GM21723 (cell line): ENCODE results near the gene CCDC187.

Source experiments
- ATAC-seq: cut with Tn5 transposase; IDR thresholded peaks from one replicate; pipeline ENCODE4 v1.9.1; 2021; ENCODE audit warnings: mild to moderate bottlenecking, moderate library complexity; ENCODE audit not compliant: unreplicated experiment

The CCDC187 gene

GRCh38 chr9:136300016-136300545 lies 3.8 kb downstream of the CCDC187 start:
- ATAC-seq = no peak

- ATAC-seq = no peak
Measured at GRCh38 chr9:136299541-136299940, 4.4 kb downstream of the CCDC187 start.

GRCh38 chr9:136299116-136299515 lies 4.8 kb downstream of the CCDC187 start:
- no peak for ATAC-seq

DNA sequence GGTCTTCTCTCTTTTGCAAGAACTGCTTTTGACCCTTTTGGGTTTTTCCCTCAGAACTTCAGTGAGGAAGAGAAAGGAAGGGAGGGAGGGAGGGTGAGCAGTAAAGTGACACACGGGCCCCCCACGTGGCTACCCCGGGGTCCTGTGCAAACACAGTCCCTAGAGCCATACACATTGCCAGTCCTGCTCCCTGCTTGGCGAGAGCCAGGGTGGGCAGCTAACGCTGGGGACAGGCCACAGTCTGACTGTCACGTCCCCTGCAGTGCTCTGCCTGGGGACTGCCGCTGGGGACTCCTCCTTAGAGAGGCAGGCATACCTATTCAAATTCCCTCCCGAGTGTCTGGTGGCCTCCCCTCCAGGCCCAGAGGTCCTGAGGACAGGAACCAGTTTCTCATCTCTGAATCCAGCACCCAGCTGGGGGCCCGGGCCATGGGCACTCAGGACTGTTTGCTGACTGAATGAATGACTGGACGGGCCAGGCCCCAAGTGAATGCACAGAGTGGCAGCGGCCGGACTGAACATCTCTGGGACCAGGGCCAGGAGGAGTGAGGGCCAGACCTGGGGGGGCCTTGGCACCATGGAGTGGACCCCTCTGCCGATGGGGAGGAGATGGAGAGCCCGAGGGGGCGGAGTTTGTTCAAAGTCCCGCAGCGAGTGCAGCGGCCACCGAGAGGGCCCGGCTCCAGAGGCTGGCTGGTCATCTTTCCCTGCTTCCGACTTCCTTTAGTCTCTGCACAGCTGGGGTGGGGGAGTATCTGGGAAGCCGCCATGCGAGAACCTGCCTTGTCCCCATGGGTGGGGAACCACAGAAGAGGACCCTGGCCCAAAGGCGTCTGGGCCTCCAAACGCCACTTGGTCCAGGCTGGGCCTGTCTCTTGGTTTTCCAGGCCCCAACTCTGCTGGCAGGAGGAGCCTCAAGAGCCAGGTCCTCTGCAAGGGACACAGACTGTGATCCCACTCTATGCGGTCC lies 5.8 kb downstream of the CCDC187 start:
- no peak for ATAC-seq

GRCh38 chr9:136297016-136297691 lies 6.7 kb downstream of the CCDC187 start:
- ATAC-seq = no peak

GRCh38 chr9:136296434-136297015 lies 7.4 kb downstream of the CCDC187 start:
- no peak for ATAC-seq

GRCh38 chr9:136295542-136296433 lies 8.1 kb downstream of the CCDC187 start:
- ATAC-seq = no peak

- ATAC-seq = no peak
Measured at GRCh38 chr9:136295055-136295454, 8.8 kb downstream of the CCDC187 start.

GRCh38 chr9:136294437-136294836 lies 9.5 kb downstream of the CCDC187 start:
- ATAC-seq = no peak

DNA sequence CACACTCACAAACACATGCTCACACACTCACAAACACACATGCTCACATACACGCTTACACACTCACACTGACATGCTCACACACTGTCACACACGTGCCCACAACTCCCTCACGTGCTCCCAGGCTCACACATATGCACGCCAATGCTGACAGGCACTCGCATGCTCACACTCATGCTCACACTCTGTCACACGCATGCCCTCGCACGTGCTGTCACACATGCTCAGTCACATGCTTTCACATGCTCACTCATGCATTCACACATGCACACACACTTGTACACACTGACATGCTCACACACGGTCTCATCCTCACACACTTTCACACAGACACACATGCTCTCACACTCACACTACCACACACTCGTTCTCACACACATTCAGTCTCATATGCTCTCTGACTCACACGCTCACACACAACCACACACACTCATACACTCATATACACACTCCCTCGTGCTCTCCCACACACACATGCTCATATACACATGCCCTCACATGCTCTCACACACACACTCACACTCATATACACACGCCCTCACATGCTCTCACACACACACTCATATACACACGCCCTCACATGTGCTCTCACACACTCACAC lies 10.3 kb downstream of the CCDC187 start:
- no peak for ATAC-seq

GRCh38 chr9:136292591-136293448 lies 11.1 kb downstream of the CCDC187 start:
- ATAC-seq = no peak

GRCh38 chr9:136292026-136292538 lies 11.8 kb downstream of the CCDC187 start:
- no peak for ATAC-seq

DNA sequence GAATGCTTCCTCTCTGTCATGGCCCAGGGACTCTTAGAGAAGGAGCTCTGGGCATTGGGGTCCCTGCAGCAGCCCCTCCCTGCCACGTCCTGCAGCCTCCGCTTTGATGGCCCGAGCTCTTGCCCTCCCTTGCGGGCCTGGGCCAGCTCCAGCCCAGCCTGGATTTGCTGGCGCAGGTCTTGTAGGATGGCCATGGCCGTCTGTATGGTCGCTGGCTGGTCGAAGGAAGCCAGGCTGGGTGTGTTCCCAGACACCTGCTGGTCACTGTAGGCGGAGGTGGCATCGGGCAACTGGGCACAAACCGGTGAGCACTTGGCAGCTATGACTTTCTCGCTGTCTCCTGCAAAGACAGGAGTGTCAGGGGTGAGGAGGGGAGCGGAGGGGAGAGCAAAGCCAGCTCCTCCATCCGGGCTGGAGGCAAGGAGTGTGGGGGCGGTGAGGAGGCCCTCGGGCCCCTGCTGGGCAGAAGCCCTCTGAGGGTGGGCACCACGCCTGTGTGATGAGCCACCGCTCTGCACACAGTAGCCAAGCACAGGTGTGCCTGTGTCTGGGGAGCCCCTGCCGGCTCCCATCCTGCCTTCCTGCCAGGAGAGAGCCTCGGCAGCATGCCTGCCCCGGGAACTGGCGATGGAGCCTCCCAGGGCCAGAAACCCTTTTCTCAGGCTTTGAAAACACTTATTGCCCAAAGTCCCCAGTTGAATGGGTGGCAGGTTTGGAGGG lies 12.4 kb downstream of the CCDC187 start:
- no peak for ATAC-seq

DNA sequence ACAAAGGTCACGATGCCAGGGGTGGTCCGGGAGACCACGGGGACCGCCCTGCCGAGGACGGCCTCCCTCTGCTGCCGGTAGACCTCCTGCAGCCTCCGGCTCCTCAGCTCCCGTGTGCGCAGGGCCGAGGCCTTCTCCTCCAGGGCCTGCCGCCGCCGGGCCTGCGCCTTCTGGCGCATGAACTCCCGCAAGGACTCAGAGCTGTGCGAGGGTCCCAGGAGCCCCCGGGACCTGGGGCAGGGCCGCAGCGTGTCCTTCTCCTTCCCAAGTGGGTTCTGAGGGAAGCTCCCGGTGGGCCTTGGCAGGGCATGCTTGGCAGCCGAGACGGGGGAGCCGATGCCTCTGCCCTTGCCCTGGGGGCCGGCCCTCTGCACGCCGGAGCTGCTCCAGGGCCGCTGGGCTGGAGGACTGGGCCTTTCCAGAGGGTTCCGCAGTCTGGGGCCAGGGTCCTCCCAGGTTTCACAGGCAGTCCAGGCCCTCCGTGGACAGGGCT lies 13.3 kb downstream of the CCDC187 start:
- no peak for ATAC-seq

- no peak for ATAC-seq
Measured at GRCh38 chr9:136289651-136290507, 14.0 kb downstream of the CCDC187 start.

- ATAC-seq = no peak
Measured at GRCh38 chr9:136287960-136288753, 15.7 kb downstream of the CCDC187 start.
